Mucosa of descending colon (tissue), 3 donors: ENCODE measurements around the gene GPD2. TPM values are rescaled to one million over a fixed set of nuclear protein-coding genes. Genes with fewer than 3 reads are reported as not detected.

Experiments
- ATAC-seq: fragments of 200-7000 bp; cut with Tn5 transposase; one replicate; pipeline ENCODE4 v1.9.1; 2020; ENCODE audit warnings: mild to moderate bottlenecking, moderate library complexity
- DNase-seq, 3 donors: peaks; one replicate each; pipeline ENCODE4 v3.0.0-alpha.2; 2020
- H3K36me3 ChIP-seq: fragments of 200-600 bp; one replicate; pipeline ENCODE4 v1.8.0; 2021; ENCODE audit warnings: low read depth, mild to moderate bottlenecking
- H3K4me1 ChIP-seq: fragments of 200-600 bp; one replicate; pipeline ENCODE4 v1.8.0; 2021; ENCODE audit warnings: low read depth, mild to moderate bottlenecking
- H3K4me3 ChIP-seq: fragments of 200-600 bp; one replicate; pipeline ENCODE4 v1.8.0; 2021; ENCODE audit warnings: mild to moderate bottlenecking
- H3K9me3 ChIP-seq: fragments of 200-600 bp; one replicate; pipeline ENCODE4 v1.8.0; 2021; ENCODE audit warnings: mild to moderate bottlenecking
- CTCF ChIP-seq: fragments of 200-600 bp; IDR thresholded peaks from one replicate; pipeline ENCODE4 v1.8.0; 2022; ENCODE audit warnings: antibody characterized with exemption, mild to moderate bottlenecking
- intact Hi-C, 2 donors: fragments of 100-400 bp; cut with DNase I in 1 of 2; cut with micrococcal nuclease in 1 of 2; formaldehyde crosslinking; loops; one replicate each; pipeline versions ENCODE4 v1.11.0 to v1.11.1; 2022; cut with DNase I, micrococcal nuclease
- total RNA-seq, 3 donors: library from RNA; stranded (reverse); fragmentation: NEBNext Ultra II Directional in 2 of 3; extraction: Animal tissue kit (Norgen Biotek cat#: 25700) in 2 of 3; gene quantifications; one replicate each; pipeline versions ENCODE4 v1.2.1 to v1.2.4, GENCODE V29; 2021 to 2023
- donor health status: DM: no; HTN: no; CAD: no; lungs with moderate emphysema.
- donor health status: DM: no; HTN: no; CAD: no.
- donor health status: DM: no; HTN: yes; CAD: no.

The GPD2 gene
- total RNA-seq, 3 donors from 2014 or later = 42.9 to 83.5 (median 77.9) TPM

GRCh38 chr2:156548413-156548812 lies 112.2 kb downstream of the GPD2 start:
- no peak overlapping the region for H3K4me3 ChIP-seq
- H3K36me3 ChIP-seq = no peaks in the 10 kb centered on the region
- intact Hi-C loops = no loop called here
- H3K9me3 ChIP-seq = no peaks in the 10 kb centered on the region
- ATAC-seq = no peak
- TF ChIP-seq CTCF = no peak
- no peak for DNase-seq
- no peaks in the 10 kb centered on the region for H3K4me1 ChIP-seq

GRCh38 chr2:156553714-156554442 lies 117.7 kb downstream of the GPD2 start:
- intact Hi-C loops = no loop called here
- no peaks in the 10 kb centered on the region for H3K4me1 ChIP-seq
- no peak for TF ChIP-seq CTCF

GRCh38 chr2:156561326-156561725 lies 125.1 kb downstream of the GPD2 start:
- ATAC-seq (no peak), DNase-seq (no peak)
- no peaks in the 10 kb centered on the region for H3K4me1 ChIP-seq
- TF ChIP-seq CTCF = no peak
- no peaks in the 10 kb centered on the region for H3K9me3 ChIP-seq
- no peaks in the 10 kb centered on the region for H3K36me3 ChIP-seq
- no peak overlapping the region for H3K4me3 ChIP-seq
- intact Hi-C loops = no loop called here

More at GRCh38 chr2:156553714-156554442, 117.7 kb downstream of the GPD2 start:
- ATAC-seq = no peak
- Histone ChIP-seq H3K4me3 (no peak overlapping the region), H3K9me3 (no peaks in the 10 kb centered on the region), H3K36me3 (no peaks in the 10 kb centered on the region)
- DNase-seq = no peak

GRCh38 chr2:156562124-156562523 lies 125.9 kb downstream of the GPD2 start:
- H3K36me3 ChIP-seq = no peaks in the 10 kb centered on the region
- TF ChIP-seq CTCF = no peak
- no peak for DNase-seq
- no peaks in the 10 kb centered on the region for H3K4me1 ChIP-seq
- intact Hi-C loops = no loop called here
- H3K9me3 ChIP-seq = no peaks in the 10 kb centered on the region
- no peak for ATAC-seq
- no peak overlapping the region for H3K4me3 ChIP-seq

GRCh38 chr2:156563994-156564753 lies 128.0 kb downstream of the GPD2 start:
- intact Hi-C loops = no loop called here

More at GRCh38 chr2:156563994-156564753, 128.0 kb downstream of the GPD2 start:
- ATAC-seq (no peak), DNase-seq (no peak)
- Histone ChIP-seq H3K4me1 (no peaks in the 10 kb centered on the region), H3K9me3 (no peaks in the 10 kb centered on the region), H3K4me3 (no peak overlapping the region), H3K36me3 (no peaks in the 10 kb centered on the region)
- TF ChIP-seq CTCF = no peak
